IMR-90 (cell line): ENCODE results near the gene MYO10. TPM values are rescaled to one million over a fixed set of nuclear protein-coding genes. Genes with fewer than 3 reads are reported as not detected.

Experiments used
- ATAC-seq: fragments of 200-7000 bp; cut with Tn5 transposase; 2 replicates; pipeline ENCODE4 v1.9.1; 2020; ENCODE audit warnings: low read depth, mild to moderate bottlenecking, moderate library complexity
- BruUV-seq: library from RNA; stranded (reverse); fragments of 400-500 nt; replicated peaks from 2 replicates; lab custom pipeline; 2021; lab: Mats Ljungman, UMichigan
- CTCF ChIA-PET: fragments of 300-600 bp; formaldehyde crosslinking; extraction: SDS; loops from one replicate; lab custom pipeline; 2021; ENCODE audit warnings: antibody characterized with exemption; lab: Yijun Ruan, JAX
- POLR2A ChIA-PET: fragments of 300-600 bp; sonication (Branson Sonifier 250); formaldehyde crosslinking; loops from one replicate; lab custom pipeline; 2022; ENCODE audit warnings: antibody characterized with exemption; ENCODE audit not compliant: unreplicated experiment; lab: Charles Lee
- DNase-seq: peaks from one replicate; pipeline ENCODE4 v3.0.0; 2013
- H2AFZ ChIP-seq: replicated peaks from 2 replicates; pipeline ENCODE3; 2013; ENCODE audit warnings: low read length, mild to moderate bottlenecking; ENCODE audit not compliant: poor library complexity
- H2AK5ac ChIP-seq: 2 replicates; pipeline ENCODE4 v1.6.1; 2013; ENCODE audit warnings: low read depth, low read length, inconsistent platforms
- H2AK9ac ChIP-seq: replicated peaks from 2 replicates; pipeline ENCODE3; 2013; ENCODE audit warnings: mild to moderate bottlenecking, low read depth, low read length, moderate library complexity; ENCODE audit not compliant: poor library complexity
- H2BK120ac ChIP-seq: 2 replicates; pipeline ENCODE4 v1.6.1; 2013; ENCODE audit warnings: low read depth, low read length, inconsistent platforms
- H2BK15ac ChIP-seq: 3 replicates; pipeline ENCODE4 v1.6.1; 2013; ENCODE audit warnings: low read depth, low read length, inconsistent platforms
- H2BK20ac ChIP-seq: 2 replicates; pipeline ENCODE4 v1.6.1; 2013; ENCODE audit warnings: low read depth, mild to moderate bottlenecking, inconsistent platforms, low read length, moderate library complexity
- H2BK5ac ChIP-seq: 2 replicates; pipeline ENCODE4 v1.6.1; 2013; ENCODE audit warnings: mild to moderate bottlenecking, low read depth, low read length, inconsistent platforms; ENCODE audit not compliant: poor library complexity, severe bottlenecking
- H3K14ac ChIP-seq: replicated peaks from 2 replicates; pipeline ENCODE4 v1.6.1; 2013; ENCODE audit warnings: low read depth, low read length, inconsistent platforms
- H3K18ac ChIP-seq: 2 replicates; pipeline ENCODE4 v1.6.1; 2013; ENCODE audit warnings: low read depth, low read length, control low read depth
- H3K23ac ChIP-seq: 2 replicates; pipeline ENCODE4 v1.6.1; 2013; ENCODE audit warnings: low read depth, low read length, inconsistent platforms
- H3K27ac ChIP-seq: 2 replicates; pipeline ENCODE4 v1.5.1; 2013; ENCODE audit warnings: mild to moderate bottlenecking, control low read depth, low read length; ENCODE audit not compliant: insufficient read depth
- H3K27me3 ChIP-seq: 2 replicates; pipeline ENCODE4 v1.6.1; 2013; ENCODE audit warnings: low read length; ENCODE audit not compliant: control insufficient read depth, insufficient read depth
- H3K36me3 ChIP-seq: 2 replicates; pipeline ENCODE4 v1.6.1; 2013; ENCODE audit warnings: low read length, mixed read lengths; ENCODE audit not compliant: control insufficient read depth, insufficient read depth
- H3K4ac ChIP-seq: 2 replicates; pipeline ENCODE4 v1.6.1; 2013; ENCODE audit warnings: low read depth, low read length, inconsistent platforms
- H3K4me1 ChIP-seq: 2 replicates; pipeline ENCODE4 v1.6.1; 2013; ENCODE audit warnings: low read length, mixed read lengths; ENCODE audit not compliant: control insufficient read depth, insufficient read depth
- H3K4me2 ChIP-seq: 2 replicates; pipeline ENCODE4 v1.6.1; 2013; ENCODE audit warnings: low read depth, mild to moderate bottlenecking, control low read depth, low read length, moderate library complexity
- H3K4me3 ChIP-seq: 2 replicates; pipeline ENCODE4 v1.5.1; 2013; ENCODE audit warnings: low read depth, mild to moderate bottlenecking, control low read depth, low read length, moderate library complexity; ENCODE audit not compliant: insufficient read depth
- H3K56ac ChIP-seq: 2 replicates; pipeline ENCODE4 v1.6.1; 2013; ENCODE audit warnings: low read length, inconsistent platforms; ENCODE audit not compliant: insufficient read depth; ENCODE audit errors: extremely low read depth
- H3K79me1 ChIP-seq, 2 experiments: 2 replicates each; pipeline ENCODE4 v1.6.1; 2013; ENCODE audit warnings: low read length in 2 of 2, inconsistent platforms in 1 of 2, low read depth in 1 of 2
- H3K9ac ChIP-seq: 2 replicates; pipeline ENCODE4 v1.6.1; 2013; ENCODE audit warnings: low read depth, low read length, control low read depth
- H3K9me1 ChIP-seq: 2 replicates; pipeline ENCODE4 v1.6.1; 2013; ENCODE audit warnings: low read length, inconsistent platforms; ENCODE audit not compliant: insufficient read depth
- H3K9me3 ChIP-seq: 2 replicates; pipeline ENCODE4 v1.6.1; 2013; ENCODE audit warnings: low read length; ENCODE audit not compliant: control insufficient read depth, insufficient read depth
- H4K20me1 ChIP-seq: 2 replicates; pipeline ENCODE4 v1.6.1; 2013; ENCODE audit warnings: low read length, inconsistent platforms; ENCODE audit not compliant: insufficient read depth
- H4K5ac ChIP-seq: 2 replicates; pipeline ENCODE4 v1.6.1; 2013; ENCODE audit warnings: mild to moderate bottlenecking, low read depth, low read length, control low read depth
- H4K8ac ChIP-seq, 2 experiments: 2 replicates each; pipeline ENCODE4 v1.6.1; 2013; ENCODE audit warnings: low read depth in 2 of 2, low read length in 2 of 2, control low read depth in 1 of 2, inconsistent platforms in 1 of 2
- H4K91ac ChIP-seq: 2 replicates; pipeline ENCODE4 v1.6.1; 2013; ENCODE audit warnings: low read depth, low read length, inconsistent platforms; ENCODE audit not compliant: insufficient read depth
- BHLHE40 ChIP-seq: fragments of 150-350 bp; IDR thresholded peaks from 2 replicates; pipeline ENCODE4 v1.6.1; 2016; ENCODE audit warnings: mild to moderate bottlenecking, low read depth, low read length
- CHD1 ChIP-seq: IDR thresholded peaks from 2 replicates; pipeline ENCODE4 v1.6.1; 2012; ENCODE audit warnings: low read depth, low read length, improper control_type of control experiment
- MAFK ChIP-seq: IDR thresholded peaks from 2 replicates; pipeline ENCODE4 v1.6.1; 2012; ENCODE audit warnings: low read depth, low read length, improper control_type of control experiment
- MAZ ChIP-seq: IDR thresholded peaks from 2 replicates; pipeline ENCODE4 v1.6.1; 2012; ENCODE audit warnings: low read depth, mild to moderate bottlenecking, low read length, improper control_type of control experiment, moderate library complexity, borderline replicate concordance
- NFE2L2 ChIP-seq: fragments of 150-350 bp; IDR thresholded peaks from 2 replicates; pipeline ENCODE4 v1.6.1; 2016; ENCODE audit warnings: low read depth, mild to moderate bottlenecking, low read length
- POLR2A ChIP-seq: IDR thresholded peaks from 2 replicates; pipeline ENCODE4 v1.6.1; 2012; ENCODE audit warnings: mild to moderate bottlenecking, low read depth, low read length
- RAD21 ChIP-seq: IDR thresholded peaks from 2 replicates; pipeline ENCODE4 v1.6.1; 2012; ENCODE audit warnings: low read length, improper control_type of control experiment
- RCOR1 ChIP-seq: IDR thresholded peaks from 2 replicates; pipeline ENCODE4 v1.6.1; 2012; ENCODE audit warnings: mild to moderate bottlenecking, low read length, improper control_type of control experiment; ENCODE audit not compliant: insufficient replicate concordance
- SMC3 ChIP-seq: fragments of 150-350 bp; IDR thresholded peaks from 2 replicates; pipeline ENCODE4 v1.6.1; 2016; ENCODE audit warnings: low read depth, mild to moderate bottlenecking, antibody characterized with exemption, low read length, moderate library complexity
- WGBS, 2 experiments: methylation state at CpG; one replicate each; pipeline versions ENCODE4 v1.1.5 to v1.1.7; 2013; ENCODE audit warnings: missing lambda C conversion rate in 2 of 2; ENCODE audit not compliant: insufficient read length in 1 of 2; ENCODE audit errors: extremely low coverage in 2 of 2; 5-methylcytosine and 5-hydroxymethylcytosine counted together
- dilution Hi-C: fragments of 300-500 bp; cut with HindIII; formaldehyde crosslinking; loops from one replicate; pipeline ENCODE4 v1.14.3; 2018; ENCODE audit warnings: low sequenced_read_pairs; ENCODE audit not compliant: unreplicated experiment
- in situ Hi-C: fragments of 300-500 bp; cut with MboI; formaldehyde crosslinking; loops from 3 replicates; pipeline ENCODE4 v1.14.3; 2019; ENCODE audit warnings: low sequenced_read_pairs, inconsistent platforms, mixed read lengths
- intact Hi-C: fragments of 100-400 bp; cut with micrococcal nuclease; formaldehyde crosslinking; loops from 2 replicates; pipeline ENCODE4 v1.10.0; 2022
- polyA plus RNA-seq, 3 experiments: library from polyadenylated mRNA; depleted of rRNA; stranded (reverse); fragments of >200 nt; gene quantifications; 2 replicates each; pipeline ENCODE4 v1.2.3, GENCODE V29; 2012; ENCODE audit warnings: low replicate concordance in 1 of 3
- total RNA-seq: library from RNA; depleted of rRNA; stranded (reverse); fragments of >200 nt; gene quantifications from 2 replicates; pipeline ENCODE4 v1.2.3, GENCODE V29; 2012
- TF ChIP-seq, protein P1 (sequence below): fragments of 150-350 bp; IDR thresholded peaks from 2 replicates; pipeline ENCODE4 v1.6.1; 2016; ENCODE audit warnings: low read depth, mild to moderate bottlenecking, low read length, moderate library complexity, borderline replicate concordance
- TF ChIP-seq, protein P2 (sequence below): fragments of 150-350 bp; IDR thresholded peaks from 2 replicates; pipeline ENCODE4 v1.6.1; 2017; ENCODE audit warnings: mild to moderate bottlenecking, antibody characterized with exemption, low read length, low read depth
- TF ChIP-seq, protein P3 (sequence below): conservative IDR thresholded peaks from 2 replicates; pipeline ENCODE4 v1.5.1; 2012; ENCODE audit warnings: mild to moderate bottlenecking, low read depth, low read length, improper control_type of control experiment

The MYO10 gene
- total and polyA plus RNA-seq, 2 of the 4 experiments (the other 2 are of a cell fraction), result 39.9 to 115 TPM

DNA sequence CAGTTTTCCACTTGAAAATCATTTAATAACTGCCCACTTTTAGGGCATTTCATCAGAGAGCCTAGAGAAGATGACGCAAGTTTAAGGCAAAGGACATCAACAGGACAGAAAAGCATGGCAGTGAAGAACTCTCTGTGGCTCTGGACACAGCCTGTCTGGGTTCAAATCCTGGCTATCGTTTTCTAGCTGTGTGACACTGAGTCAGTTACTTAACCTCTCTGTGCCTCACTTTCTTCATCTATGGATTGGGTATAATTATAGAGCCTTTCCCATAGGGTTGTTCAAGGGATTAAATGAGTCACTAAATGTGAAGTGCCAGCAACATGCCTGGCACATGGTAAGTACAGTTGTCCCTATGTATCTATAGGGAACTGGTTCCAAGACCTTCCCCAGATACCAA, 6.7 kb downstream of the MYO10 start:
- Histone ChIP-seq H3K27me3 (no peaks in the 10 kb centered on the region), H4K5ac (no peak overlapping the region), H3K14ac (no peak overlapping the region), H3K4me3 (no peak overlapping the region), H2AK5ac (no peak overlapping the region), H4K20me1 (peaks cover 97% of the 10 kb centered on the region), H2BK15ac (no peak overlapping the region), H3K4me2 (no peak overlapping the region), H3K27ac (no peak overlapping the region), H3K56ac (no peak overlapping the region), H3K36me3 (peaks cover 2% of the 10 kb centered on the region; the same call in 1 of the 2 replicates), H2BK20ac (no peak overlapping the region), H4K8ac (no peak overlapping the region), H3K9me3 (no peaks in the 10 kb centered on the region), H3K4ac (no peak overlapping the region), H3K18ac (no peak overlapping the region), H4K91ac (no peak overlapping the region), H2BK120ac (no peak overlapping the region), H2AK9ac (no peak overlapping the region), H3K9ac (no peak overlapping the region), H3K79me1 (peaks cover 0 to 54% of the 10 kb centered on the region in 2 experiments; a peak in 2 of 4 replicates), H3K4me1 (peaks cover 15% of the 10 kb centered on the region), H2AFZ (no peak overlapping the region), H2BK5ac (no peak overlapping the region), H3K23ac (no peak overlapping the region), H3K9me1 (peaks cover 19% of the 10 kb centered on the region)
- intact Hi-C loops (no loop called here), in situ Hi-C loops (no loop called here), dilution Hi-C loops (no loop called here)
- TF ChIP-seq, protein P1, sequence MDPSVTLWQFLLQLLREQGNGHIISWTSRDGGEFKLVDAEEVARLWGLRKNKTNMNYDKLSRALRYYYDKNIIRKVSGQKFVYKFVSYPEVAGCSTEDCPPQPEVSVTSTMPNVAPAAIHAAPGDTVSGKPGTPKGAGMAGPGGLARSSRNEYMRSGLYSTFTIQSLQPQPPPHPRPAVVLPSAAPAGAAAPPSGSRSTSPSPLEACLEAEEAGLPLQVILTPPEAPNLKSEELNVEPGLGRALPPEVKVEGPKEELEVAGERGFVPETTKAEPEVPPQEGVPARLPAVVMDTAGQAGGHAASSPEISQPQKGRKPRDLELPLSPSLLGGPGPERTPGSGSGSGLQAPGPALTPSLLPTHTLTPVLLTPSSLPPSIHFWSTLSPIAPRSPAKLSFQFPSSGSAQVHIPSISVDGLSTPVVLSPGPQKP, result no peak
- TF ChIP-seq, protein P2, sequence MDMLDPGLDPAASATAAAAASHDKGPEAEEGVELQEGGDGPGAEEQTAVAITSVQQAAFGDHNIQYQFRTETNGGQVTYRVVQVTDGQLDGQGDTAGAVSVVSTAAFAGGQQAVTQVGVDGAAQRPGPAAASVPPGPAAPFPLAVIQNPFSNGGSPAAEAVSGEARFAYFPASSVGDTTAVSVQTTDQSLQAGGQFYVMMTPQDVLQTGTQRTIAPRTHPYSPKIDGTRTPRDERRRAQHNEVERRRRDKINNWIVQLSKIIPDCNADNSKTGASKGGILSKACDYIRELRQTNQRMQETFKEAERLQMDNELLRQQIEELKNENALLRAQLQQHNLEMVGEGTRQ, result no peak
- TF ChIP-seq RAD21, result no peak
- TF ChIP-seq, protein P3, sequence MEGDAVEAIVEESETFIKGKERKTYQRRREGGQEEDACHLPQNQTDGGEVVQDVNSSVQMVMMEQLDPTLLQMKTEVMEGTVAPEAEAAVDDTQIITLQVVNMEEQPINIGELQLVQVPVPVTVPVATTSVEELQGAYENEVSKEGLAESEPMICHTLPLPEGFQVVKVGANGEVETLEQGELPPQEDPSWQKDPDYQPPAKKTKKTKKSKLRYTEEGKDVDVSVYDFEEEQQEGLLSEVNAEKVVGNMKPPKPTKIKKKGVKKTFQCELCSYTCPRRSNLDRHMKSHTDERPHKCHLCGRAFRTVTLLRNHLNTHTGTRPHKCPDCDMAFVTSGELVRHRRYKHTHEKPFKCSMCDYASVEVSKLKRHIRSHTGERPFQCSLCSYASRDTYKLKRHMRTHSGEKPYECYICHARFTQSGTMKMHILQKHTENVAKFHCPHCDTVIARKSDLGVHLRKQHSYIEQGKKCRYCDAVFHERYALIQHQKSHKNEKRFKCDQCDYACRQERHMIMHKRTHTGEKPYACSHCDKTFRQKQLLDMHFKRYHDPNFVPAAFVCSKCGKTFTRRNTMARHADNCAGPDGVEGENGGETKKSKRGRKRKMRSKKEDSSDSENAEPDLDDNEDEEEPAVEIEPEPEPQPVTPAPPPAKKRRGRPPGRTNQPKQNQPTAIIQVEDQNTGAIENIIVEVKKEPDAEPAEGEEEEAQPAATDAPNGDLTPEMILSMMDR, result no peak
- no peak for TF ChIP-seq MAZ
- TF ChIP-seq SMC3, result no peak
- TF ChIP-seq CHD1, result no peak
- no peak for TF ChIP-seq RCOR1
- TF ChIP-seq MAFK, result no peak
- TF ChIP-seq BHLHE40, result no peak
- no peak for TF ChIP-seq POLR2A
- no peak for TF ChIP-seq NFE2L2
- ChIA-PET CTCF (no interaction called here), POLR2A (no interaction called here)
- DNase-seq, result no peak
- ATAC-seq, result no peak
- WGBS, 2 experiments, result 100% methylated on average over 1 of the region's 2 CpGs; no CpG with 5 or more reads in 1 of the 2 experiments
- no TSS peak for BruUV-seq
